Stimulated activated memory B cell treated with anti-CD40 and anti-IgM and Interleukin-4, amounts not matched to agents 10 μg/mL and 1 μg/mL and 100 μg/mL, for 72 hours (primary cell): ENCODE measurements around the gene AUTS2.

Experiments used
- ATAC-seq: fragments of 150-1000 bp; cut with Tn5 transposase; 2 replicates; pipeline ENCODE4 v1.10.0; 2021
- H3K27ac Mint-ChIP-seq: one replicate; pipeline ENCODE4 v1.8.0; 2022; ENCODE audit warnings: mild to moderate bottlenecking, mixed read lengths
- H3K27me3 Mint-ChIP-seq: one replicate; pipeline ENCODE4 v1.8.0; 2022; ENCODE audit warnings: mixed read lengths
- H3K36me3 Mint-ChIP-seq: one replicate; pipeline ENCODE4 v1.8.0; 2022; ENCODE audit warnings: mixed read lengths
- H3K4me1 Mint-ChIP-seq: one replicate; pipeline ENCODE4 v1.8.0; 2022; ENCODE audit warnings: mixed read lengths
- H3K4me3 Mint-ChIP-seq: one replicate; pipeline ENCODE4 v1.8.0; 2022; ENCODE audit warnings: mild to moderate bottlenecking, moderate library complexity, mixed read lengths
- H3K9me3 Mint-ChIP-seq: one replicate; pipeline ENCODE4 v1.8.0; 2022; ENCODE audit warnings: mixed read lengths

The AUTS2 gene

GRCh38 chr7:69889338-69889975 is 291.2 kb downstream of the AUTS2 start:
- Mint-ChIP-seq H3K4me1 (peaks cover 15% of the 10 kb centered on the region), H3K9me3 (no peaks in the 10 kb centered on the region)

GRCh38 chr7:69889976-69890351 is 291.7 kb downstream of the AUTS2 start:
- H3K27me3 Mint-ChIP-seq = no peaks in the 10 kb centered on the region
- peaks cover 15% of the 10 kb centered on the region for H3K4me1 Mint-ChIP-seq
- H3K4me3 Mint-ChIP-seq = peak overlapping the region; percentile 39
- H3K36me3 Mint-ChIP-seq = no peaks in the 10 kb centered on the region
- no peak for ATAC-seq
- peak overlapping the region; percentile 78 for H3K27ac Mint-ChIP-seq
- no peaks in the 10 kb centered on the region for H3K9me3 Mint-ChIP-seq

More at GRCh38 chr7:69889338-69889975, 291.2 kb downstream of the AUTS2 start:
- Mint-ChIP-seq H3K36me3 (no peaks in the 10 kb centered on the region), H3K27me3 (no peaks in the 10 kb centered on the region), H3K27ac (peak overlapping the region; percentile 78), H3K4me3 (peak overlapping the region; percentile 39)
- peak; percentile 83 for ATAC-seq

GRCh38 chr7:69892790-69893189 is 294.5 kb downstream of the AUTS2 start:
- ATAC-seq = no peak
- Mint-ChIP-seq H3K9me3 (no peaks in the 10 kb centered on the region), H3K4me1 (peaks cover 19% of the 10 kb centered on the region), H3K4me3 (no peak overlapping the region), H3K27me3 (no peaks in the 10 kb centered on the region), H3K36me3 (no peaks in the 10 kb centered on the region), H3K27ac (no peak overlapping the region)

- Mint-ChIP-seq H3K4me1 (peaks cover 21% of the 10 kb centered on the region), H3K36me3 (no peaks in the 10 kb centered on the region)
Measured at GRCh38 chr7:69893906-69894305, 295.6 kb downstream of the AUTS2 start.

GRCh38 chr7:69895446-69895845 is 297.2 kb downstream of the AUTS2 start:
- no peaks in the 10 kb centered on the region for H3K27me3 Mint-ChIP-seq
- peaks cover 10% of the 10 kb centered on the region for H3K4me1 Mint-ChIP-seq
- no peak overlapping the region for H3K27ac Mint-ChIP-seq
- ATAC-seq = no peak
- no peak overlapping the region for H3K4me3 Mint-ChIP-seq
- H3K36me3 Mint-ChIP-seq = peaks cover 8% of the 10 kb centered on the region
- H3K9me3 Mint-ChIP-seq = no peaks in the 10 kb centered on the region

More at GRCh38 chr7:69893906-69894305, 295.6 kb downstream of the AUTS2 start:
- H3K4me3 Mint-ChIP-seq = no peak overlapping the region
- no peaks in the 10 kb centered on the region for H3K27me3 Mint-ChIP-seq
- H3K27ac Mint-ChIP-seq = no peak overlapping the region
- no peaks in the 10 kb centered on the region for H3K9me3 Mint-ChIP-seq
- ATAC-seq = peak; percentile 32

- H3K4me3 Mint-ChIP-seq = no peak overlapping the region
- H3K27me3 Mint-ChIP-seq = no peaks in the 10 kb centered on the region
- H3K4me1 Mint-ChIP-seq = peaks cover 10% of the 10 kb centered on the region
- ATAC-seq = no peak
- H3K27ac Mint-ChIP-seq = no peak overlapping the region
- peaks cover 8% of the 10 kb centered on the region for H3K36me3 Mint-ChIP-seq
- no peaks in the 10 kb centered on the region for H3K9me3 Mint-ChIP-seq
Measured at GRCh38 chr7:69896121-69896520, 297.8 kb downstream of the AUTS2 start.

- peaks cover 10% of the 10 kb centered on the region for H3K4me1 Mint-ChIP-seq
- no peaks in the 10 kb centered on the region for H3K27me3 Mint-ChIP-seq
- no peak overlapping the region for H3K27ac Mint-ChIP-seq
- H3K36me3 Mint-ChIP-seq = peaks cover 8% of the 10 kb centered on the region
- ATAC-seq = peak; percentile 68
- H3K9me3 Mint-ChIP-seq = no peaks in the 10 kb centered on the region
- H3K4me3 Mint-ChIP-seq = no peak overlapping the region
Measured at GRCh38 chr7:69898189-69898588, 299.9 kb downstream of the AUTS2 start.

- H3K4me1 Mint-ChIP-seq = peaks cover 37% of the 10 kb centered on the region
- no peak for ATAC-seq
- no peak overlapping the region for H3K4me3 Mint-ChIP-seq
- H3K27ac Mint-ChIP-seq = peak overlapping the region; percentile 4
- H3K9me3 Mint-ChIP-seq = no peaks in the 10 kb centered on the region
- no peaks in the 10 kb centered on the region for H3K27me3 Mint-ChIP-seq
- H3K36me3 Mint-ChIP-seq = peaks cover 8% of the 10 kb centered on the region
Measured at GRCh38 chr7:69903410-69903809, 305.1 kb downstream of the AUTS2 start.

GRCh38 chr7:69906283-69906995 is 308.2 kb downstream of the AUTS2 start:
- peak; percentile 95 for ATAC-seq
- peaks cover 6% of the 10 kb centered on the region for H3K36me3 Mint-ChIP-seq
- H3K27me3 Mint-ChIP-seq = no peaks in the 10 kb centered on the region
- H3K27ac Mint-ChIP-seq = peak overlapping the region; percentile 44
- peaks cover 37% of the 10 kb centered on the region for H3K4me1 Mint-ChIP-seq
- no peaks in the 10 kb centered on the region for H3K9me3 Mint-ChIP-seq
- peak overlapping the region; percentile 27 for H3K4me3 Mint-ChIP-seq

- peaks cover 10% of the 10 kb centered on the region for H3K36me3 Mint-ChIP-seq
- peaks cover 2% of the 10 kb centered on the region for H3K9me3 Mint-ChIP-seq
- H3K27ac Mint-ChIP-seq = no peak overlapping the region
- H3K4me1 Mint-ChIP-seq = peaks cover 42% of the 10 kb centered on the region
- no peak for ATAC-seq
- no peak overlapping the region for H3K4me3 Mint-ChIP-seq
- no peaks in the 10 kb centered on the region for H3K27me3 Mint-ChIP-seq
Measured at GRCh38 chr7:69907720-69908119, 309.4 kb downstream of the AUTS2 start.

GRCh38 chr7:69908454-69908853 is 310.2 kb downstream of the AUTS2 start:
- peaks cover 11% of the 10 kb centered on the region for H3K36me3 Mint-ChIP-seq
- ATAC-seq = no peak
- peaks cover 48% of the 10 kb centered on the region for H3K4me1 Mint-ChIP-seq
- H3K4me3 Mint-ChIP-seq = no peak overlapping the region
- no peak overlapping the region for H3K27ac Mint-ChIP-seq
- H3K27me3 Mint-ChIP-seq = no peaks in the 10 kb centered on the region
- H3K9me3 Mint-ChIP-seq = peaks cover 2% of the 10 kb centered on the region

- Mint-ChIP-seq H3K27ac (no peak overlapping the region), H3K36me3 (peaks cover 11% of the 10 kb centered on the region), H3K4me3 (no peak overlapping the region), H3K4me1 (peaks cover 40% of the 10 kb centered on the region), H3K27me3 (no peaks in the 10 kb centered on the region), H3K9me3 (peaks cover 2% of the 10 kb centered on the region)
- ATAC-seq = no peak
Measured at GRCh38 chr7:69910150-69910549, 311.9 kb downstream of the AUTS2 start.

GRCh38 chr7:69911337-69911736 is 313.1 kb downstream of the AUTS2 start:
- peaks cover 11% of the 10 kb centered on the region for H3K36me3 Mint-ChIP-seq
- H3K4me3 Mint-ChIP-seq = no peak overlapping the region
- peaks cover 2% of the 10 kb centered on the region for H3K9me3 Mint-ChIP-seq
- H3K27ac Mint-ChIP-seq = no peak overlapping the region
- no peak for ATAC-seq
- H3K27me3 Mint-ChIP-seq = no peaks in the 10 kb centered on the region
- peaks cover 31% of the 10 kb centered on the region for H3K4me1 Mint-ChIP-seq

- H3K36me3 Mint-ChIP-seq = peaks cover 11% of the 10 kb centered on the region
- no peak for ATAC-seq
- no peaks in the 10 kb centered on the region for H3K27me3 Mint-ChIP-seq
- peaks cover 2% of the 10 kb centered on the region for H3K9me3 Mint-ChIP-seq
- H3K4me3 Mint-ChIP-seq = no peak overlapping the region
- H3K27ac Mint-ChIP-seq = peak overlapping the region; percentile 5
- peaks cover 31% of the 10 kb centered on the region for H3K4me1 Mint-ChIP-seq
Measured at GRCh38 chr7:69912141-69912540, 313.9 kb downstream of the AUTS2 start.

GRCh38 chr7:69912846-69913245 is 314.6 kb downstream of the AUTS2 start:
- ATAC-seq = no peak
- peaks cover 28% of the 10 kb centered on the region for H3K4me1 Mint-ChIP-seq
- peaks cover 11% of the 10 kb centered on the region for H3K36me3 Mint-ChIP-seq
- H3K27ac Mint-ChIP-seq = peak overlapping the region; percentile 5
- peaks cover 2% of the 10 kb centered on the region for H3K9me3 Mint-ChIP-seq
- no peak overlapping the region for H3K4me3 Mint-ChIP-seq
- no peaks in the 10 kb centered on the region for H3K27me3 Mint-ChIP-seq
